ENCODE results near the gene ERG28. TPM values are rescaled to one million over a fixed set of nuclear protein-coding genes. Genes with fewer than 3 reads are reported as not detected.

Gene ERG28
- total and polyA plus RNA-seq, 11 donors = 5.7 to 15.1 (median 7.4) TPM

- no peaks in the 10 kb centered on the region for H3K27me3 ChIP-seq
- H3K27ac ChIP-seq = no peak overlapping the region
- H3K4me1 ChIP-seq = no peaks in the 10 kb centered on the region
- TF ChIP-seq CTCF (IDR thresholded peaks at IDR 0.05) (no peak), POLR2A (IDR thresholded peaks at IDR 0.05) (no peak)
- peaks cover 0 to 45% (median 28%) of the 10 kb centered on the region in 9 donors for H3K36me3 ChIP-seq
- H3K9me3 ChIP-seq = peaks cover 0 to 15% (median 0%) of the 10 kb centered on the region in 12 donors
- no peak overlapping the region for H3K4me3 ChIP-seq
- 88 to 98% (median 93%) methylated on average over 1 of the region's 1 CpG for WGBS, 4 donors
- no peak for ATAC-seq
- intact Hi-C loops (cut with DNase I) = no loop called here
- DNase-seq = no peak
These were observed 12.0 kb upstream of the ERG28 start for GRCh38 chr14:75672605-75673192.

GRCh38 chr14:75667099-75667765 lies 6.6 kb upstream of the ERG28 start:
- H3K27me3 ChIP-seq = no peaks in the 10 kb centered on the region
- no peak for DNase-seq
- WGBS, 4 donors = 40 to 61% (median 52%) methylated on average over 2 of the region's 2 CpGs
- ATAC-seq = peak; percentile 33 to 69 (median 56)
- H3K4me1 ChIP-seq = peaks cover 0 to 14% (median 0%) of the 10 kb centered on the region in 12 donors
- H3K4me3 ChIP-seq = no peak overlapping the region
- H3K27ac ChIP-seq = no peak overlapping the region
- peaks cover 0 to 8% (median 0%) of the 10 kb centered on the region in 12 donors for H3K9me3 ChIP-seq
- TF ChIP-seq CTCF (IDR thresholded peaks at IDR 0.05) (no peak), POLR2A (IDR thresholded peaks at IDR 0.05) (no peak)
- peaks cover 0 to 62% (median 49%) of the 10 kb centered on the region in 9 donors for H3K36me3 ChIP-seq
- intact Hi-C loops (cut with DNase I) = loop anchor here in 1 of 10 donors (10.0 kb wide), 1 partner anchor 532 kb away; no protein-coding TSS in a partner anchor

GRCh38 chr14:75662966-75663365 lies 2.3 kb upstream of the ERG28 start:
- peaks cover 0 to 34% (median 17%) of the 10 kb centered on the region in 9 donors for H3K36me3 ChIP-seq
- ATAC-seq = no peak
- 53 to 67% (median 58%) methylated on average over 3 of the region's 3 CpGs for WGBS, 4 donors
- H3K9me3 ChIP-seq = no peaks in the 10 kb centered on the region
- no peak overlapping the region for H3K4me3 ChIP-seq
- TF ChIP-seq POLR2A (IDR thresholded peaks at IDR 0.05) (no peak), CTCF (IDR thresholded peaks at IDR 0.05) (no peak)
- H3K27ac ChIP-seq = no peak overlapping the region
- intact Hi-C loops (cut with DNase I) = loop anchor here in 1 of 10 donors (10.0 kb wide), 1 partner anchor 528 kb away; no protein-coding TSS in a partner anchor
- H3K4me1 ChIP-seq = peaks cover 0 to 31% (median 12%) of the 10 kb centered on the region in 12 donors
- no peak for DNase-seq
- H3K27me3 ChIP-seq = no peaks in the 10 kb centered on the region

GRCh38 chr14:75661499-75661814 lies 781 bp upstream of the ERG28 start:
- WGBS, 4 donors = 0% methylated on average over 11 to 18 of the region's 18 CpGs
- DNase-seq (no peak), ATAC-seq (peak in 3 of 4 donors; percentile 1 to 21 (median 3))
- H3K27ac ChIP-seq = peak overlapping the region in 11 of 12 donors; percentile 75 to 89 (median 83)
- peaks cover 0 to 31% (median 14%) of the 10 kb centered on the region in 12 donors for H3K4me1 ChIP-seq
- intact Hi-C loops (cut with DNase I) = loop anchor here in 1 of 10 donors (10.0 kb wide), 1 partner anchor 527 kb away; no protein-coding TSS in a partner anchor
- H3K9me3 ChIP-seq = no peaks in the 10 kb centered on the region
- peak overlapping the region; percentile 53 to 98 (median 84) for H3K4me3 ChIP-seq
- TF ChIP-seq CTCF (IDR thresholded peaks at IDR 0.05) (no peak), POLR2A (IDR thresholded peaks at IDR 0.05) (no peak)
- peaks cover 0 to 40% (median 28%) of the 10 kb centered on the region in 9 donors for H3K36me3 ChIP-seq
- no peaks in the 10 kb centered on the region for H3K27me3 ChIP-seq

All from heart left ventricle (tissue), 16 donors.